Measurements from ENCODE around the gene BTF3L4.
"Not testable (repeated sequence)": the region's sequence is repeated elsewhere in the genome, so short reads cannot be mapped to it uniquely, and the experiment has no call there.

Gene BTF3L4

DNA sequence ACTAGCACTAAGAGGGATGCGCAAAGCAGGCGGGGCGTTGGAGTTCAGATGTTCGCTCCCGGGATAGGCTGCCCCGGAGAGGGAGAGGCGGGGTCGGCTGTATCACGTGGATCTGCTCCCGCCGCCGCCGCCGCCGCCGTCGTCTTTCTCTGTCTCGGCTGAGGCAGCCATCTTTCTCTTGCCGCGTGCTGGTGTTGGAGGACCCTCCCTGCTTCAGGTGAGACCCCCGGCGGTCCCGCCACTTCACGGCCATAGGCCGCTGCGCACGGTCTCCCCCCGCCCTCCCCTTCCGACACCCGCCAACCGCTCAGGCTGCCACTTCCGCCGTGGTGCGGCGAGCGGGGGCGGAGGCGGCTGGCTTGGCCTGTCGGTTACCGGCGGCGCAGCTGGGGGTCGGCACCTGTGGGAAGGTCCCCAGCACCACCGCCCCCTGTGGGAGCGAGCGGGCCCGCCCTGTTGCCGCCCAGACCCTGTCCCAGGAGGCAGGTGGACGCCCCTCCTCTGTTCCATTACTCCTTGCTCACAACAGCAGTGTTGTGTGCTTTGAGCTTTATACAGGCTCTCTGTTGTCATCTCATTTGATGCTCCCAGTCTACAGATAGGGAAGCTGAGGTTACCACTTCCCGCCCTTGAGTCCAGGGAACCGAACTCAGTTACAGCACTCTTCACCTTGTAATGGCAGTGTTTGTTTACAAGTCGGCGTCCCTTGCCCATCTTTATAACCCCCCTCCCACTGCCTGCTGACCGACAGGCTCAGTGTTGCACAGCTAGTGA is at the start of gene BTF3L4:
Gene BTF3L4, plus strand, starts transcription at position 133 of the 774 bp plus-strand sequence. CDS start 3,553 bp downstream, outside the sequence.
- Mint-ChIP-seq H3K36me3 (peaks cover 10% of the 10 kb centered on the region), H3K4me3 (peak within 1 kb of the TSS; percentile 97), H3K9me3 (no peaks in the 10 kb centered on the region), H3K27ac (peak within 1 kb of the TSS; percentile 99), H3K4me1 (peaks cover 65% of the 10 kb centered on the region), H3K27me3 (no peaks in the 10 kb centered on the region)

DNA sequence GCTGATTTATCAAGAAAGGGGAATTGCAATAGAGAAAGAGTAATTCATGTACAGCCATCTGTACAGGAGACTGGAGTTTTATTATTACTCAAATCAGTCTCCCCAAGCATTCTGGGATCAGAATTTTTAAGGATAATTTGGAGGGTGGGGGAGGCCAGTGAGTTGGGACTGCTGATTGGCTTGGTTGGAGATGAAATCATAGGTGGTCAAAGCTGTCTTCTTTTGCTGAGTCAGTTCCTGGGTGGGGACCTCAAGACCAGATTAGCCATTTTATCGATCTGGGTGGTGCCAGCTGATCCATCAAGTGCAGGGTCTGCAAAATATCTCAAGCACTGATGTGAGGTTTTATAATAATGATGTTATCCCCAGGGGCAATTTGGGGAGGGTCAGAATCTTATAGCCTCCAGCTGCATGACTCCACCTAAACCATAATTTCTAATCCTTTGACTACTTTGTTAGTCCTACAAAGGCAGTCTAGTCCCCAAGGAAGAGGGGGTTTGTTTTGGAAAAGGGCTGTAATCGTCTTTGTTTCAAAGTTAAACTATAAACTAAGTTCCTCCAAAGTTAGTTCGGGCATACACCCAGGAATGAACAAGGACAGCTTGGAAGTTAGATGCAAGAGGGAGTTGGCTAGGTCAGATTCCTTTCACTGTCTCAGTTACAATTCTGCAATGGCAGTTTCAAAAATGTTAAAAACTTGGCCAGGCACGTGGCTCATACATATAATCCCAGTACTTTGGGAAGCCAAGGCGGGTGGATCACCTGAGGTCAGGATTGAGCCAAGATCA is 48.7 kb upstream of the BTF3L4 start:
- Mint-ChIP-seq H3K4me1 (no peaks in the 10 kb centered on the region), H3K27ac (no peak overlapping the region), H3K9me3 (no peaks in the 10 kb centered on the region), H3K4me3 (no peak overlapping the region), H3K27me3 (peaks cover 10% of the 10 kb centered on the region), H3K36me3 (no peaks in the 10 kb centered on the region)

DNA sequence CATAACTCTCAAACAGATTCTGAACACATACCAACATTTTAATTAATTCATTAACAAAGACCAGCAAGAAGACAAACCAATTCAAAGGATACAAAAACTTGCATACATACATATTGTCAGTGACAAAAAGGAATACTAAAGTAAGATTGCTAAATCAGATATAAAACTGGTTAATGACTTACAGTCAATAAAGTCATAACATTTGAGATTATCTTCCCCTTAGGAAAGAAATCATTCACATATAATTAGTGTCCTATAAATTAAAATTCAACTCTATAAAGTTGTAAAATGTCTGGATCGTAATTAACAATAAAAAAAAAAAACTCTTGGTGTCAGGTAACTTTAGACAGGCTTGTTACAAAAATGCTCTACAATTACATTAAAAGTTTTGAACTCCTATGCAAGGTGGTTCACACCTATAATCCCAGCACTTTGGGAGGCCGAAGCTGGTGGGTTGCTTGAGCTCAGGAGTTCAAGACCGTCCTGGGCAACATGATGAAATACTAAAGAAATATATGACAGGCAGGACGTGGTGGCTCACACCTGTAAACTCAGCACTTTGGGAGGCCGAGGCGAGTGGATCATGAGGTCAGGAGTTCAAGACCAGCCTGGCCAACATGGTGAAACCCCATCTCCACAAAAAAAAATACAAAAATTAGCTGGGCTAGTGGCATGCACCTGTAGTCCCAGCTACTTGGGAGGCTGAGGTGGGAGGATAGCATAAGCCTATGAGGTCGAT is 47.9 kb upstream of the BTF3L4 start:
- no peaks in the 10 kb centered on the region for H3K4me1 Mint-ChIP-seq
- H3K4me3 Mint-ChIP-seq = no peak overlapping the region
- no peaks in the 10 kb centered on the region for H3K36me3 Mint-ChIP-seq
- H3K27ac Mint-ChIP-seq = no peak overlapping the region
- peaks cover 10% of the 10 kb centered on the region for H3K27me3 Mint-ChIP-seq
- no peaks in the 10 kb centered on the region for H3K9me3 Mint-ChIP-seq

DNA sequence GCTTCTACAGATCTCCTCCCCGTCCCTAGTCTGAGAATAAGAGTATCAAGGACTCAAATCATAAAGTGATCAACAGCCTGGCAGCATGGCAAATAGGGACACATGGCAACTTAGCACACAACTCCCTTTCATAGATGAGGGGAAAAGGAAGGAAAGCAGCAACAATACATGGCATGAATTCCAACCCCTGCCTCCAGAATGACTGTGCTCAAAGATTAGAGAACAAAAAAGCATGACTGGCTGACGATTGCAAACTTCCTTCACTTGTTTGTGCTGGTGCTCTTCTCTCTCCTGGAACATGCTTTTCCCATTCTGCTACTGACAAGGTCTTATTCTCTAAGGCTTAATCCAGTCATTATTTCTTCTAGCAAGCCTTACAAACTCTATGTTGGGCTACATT is 34.0 kb upstream of the BTF3L4 start:
- peaks cover 19% of the 10 kb centered on the region for H3K36me3 Mint-ChIP-seq
- no peak overlapping the region for H3K4me3 Mint-ChIP-seq
- no peaks in the 10 kb centered on the region for H3K4me1 Mint-ChIP-seq
- no peaks in the 10 kb centered on the region for H3K9me3 Mint-ChIP-seq
- no peak overlapping the region for H3K27ac Mint-ChIP-seq
- H3K27me3 Mint-ChIP-seq = no peaks in the 10 kb centered on the region

DNA sequence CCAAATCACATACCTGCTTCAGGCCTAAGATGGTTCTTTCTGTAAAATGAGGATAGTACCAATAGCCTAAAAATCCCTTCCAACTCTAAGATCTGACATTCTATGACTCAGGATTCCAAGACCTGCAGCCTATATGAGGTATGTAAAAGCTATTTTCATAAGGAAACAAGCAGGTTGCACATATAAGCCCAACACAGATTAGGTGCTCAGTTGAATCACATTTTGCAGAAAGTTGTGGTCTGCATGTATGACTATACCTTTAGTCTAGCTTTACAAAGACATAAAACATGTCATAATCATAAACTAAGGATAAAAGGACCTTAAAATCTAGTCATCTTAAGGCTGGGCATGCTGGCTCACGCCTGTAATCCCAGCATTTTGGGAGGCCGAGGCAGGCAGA is 29.8 kb upstream of the BTF3L4 start:
- Mint-ChIP-seq H3K27ac (no peak overlapping the region), H3K4me1 (peaks cover 20% of the 10 kb centered on the region), H3K4me3 (no peak overlapping the region), H3K9me3 (no peaks in the 10 kb centered on the region), H3K36me3 (peaks cover 15% of the 10 kb centered on the region), H3K27me3 (no peaks in the 10 kb centered on the region)

DNA sequence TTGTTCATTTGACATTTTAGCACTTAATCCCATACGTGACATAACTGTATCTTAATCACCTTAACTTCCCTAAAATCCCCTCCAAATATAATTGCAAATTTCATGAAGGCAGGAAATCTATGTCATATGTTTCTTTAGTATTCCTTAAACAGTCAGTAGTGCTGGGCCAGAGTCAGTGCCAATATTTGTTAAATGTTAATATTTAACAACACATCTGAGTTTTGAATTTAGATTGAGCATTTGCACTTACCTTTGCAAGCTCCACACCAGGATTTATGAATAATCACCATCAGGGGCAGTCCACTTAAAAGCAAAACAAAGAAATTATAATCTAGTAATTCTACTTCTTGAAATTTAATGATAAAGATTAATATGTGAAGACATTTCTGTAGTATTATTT is 27.8 kb upstream of the BTF3L4 start:
- Mint-ChIP-seq H3K4me1 (peaks cover 32% of the 10 kb centered on the region), H3K4me3 (no peak overlapping the region)

DNA sequence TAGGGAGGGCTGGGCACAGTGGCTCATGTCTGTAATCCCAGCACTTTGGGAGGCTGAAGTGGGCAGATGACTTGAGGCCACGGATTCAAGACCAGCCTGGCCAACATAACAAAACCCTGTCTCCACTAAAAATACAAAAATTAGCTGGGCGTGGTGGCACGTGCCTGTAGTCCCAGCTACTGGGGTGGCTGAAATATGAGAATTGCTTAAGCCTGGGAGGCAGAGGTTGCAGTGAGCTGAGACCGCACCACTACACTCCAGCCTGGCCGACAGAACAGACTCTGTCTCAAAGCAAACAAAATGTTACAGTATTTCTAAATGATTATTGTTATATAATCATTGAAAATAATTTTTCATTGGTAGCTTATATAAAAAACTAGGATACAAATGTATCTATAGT is 27.3 kb upstream of the BTF3L4 start:
- not testable (repeated sequence) for H3K4me3 Mint-ChIP-seq, H3K27ac Mint-ChIP-seq

More for the DNA sequence above, 27.8 kb upstream of the BTF3L4 start:
- no peak overlapping the region for H3K27ac Mint-ChIP-seq
- H3K36me3 Mint-ChIP-seq = peaks cover 19% of the 10 kb centered on the region
- no peaks in the 10 kb centered on the region for H3K9me3 Mint-ChIP-seq
- no peaks in the 10 kb centered on the region for H3K27me3 Mint-ChIP-seq

DNA sequence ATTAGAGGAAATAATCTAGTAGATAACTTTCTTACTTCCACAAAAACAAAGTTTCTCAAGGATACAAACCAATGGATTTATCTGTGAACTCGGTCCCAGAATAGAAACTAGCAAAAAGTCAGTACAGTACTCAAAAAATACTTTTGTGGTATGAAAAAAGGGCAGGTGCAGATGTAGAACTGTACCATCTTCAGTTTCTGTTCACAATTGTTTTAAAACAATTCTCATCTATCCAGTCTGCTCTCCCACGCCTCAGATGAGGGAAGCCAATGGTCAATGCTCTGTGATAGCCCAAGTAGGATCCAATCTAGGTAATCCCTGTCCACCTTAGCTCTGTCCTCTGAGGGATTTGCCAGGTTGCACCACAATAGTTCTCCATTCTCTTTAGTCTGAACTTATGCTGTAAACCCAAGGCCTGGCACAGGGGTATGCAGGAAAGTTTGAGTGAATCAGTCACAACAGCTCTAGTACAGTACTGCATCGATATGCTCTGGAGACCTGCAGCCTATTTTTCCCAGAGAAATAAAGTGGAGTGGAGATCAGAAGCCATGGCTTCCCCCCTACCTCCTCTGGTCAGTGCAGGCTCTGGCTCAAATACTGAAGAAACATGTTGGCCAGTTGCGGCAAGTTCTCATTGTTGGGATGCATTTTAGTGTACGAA is 23.8 kb upstream of the BTF3L4 start:
- Mint-ChIP-seq H3K4me1 (peaks cover 38% of the 10 kb centered on the region), H3K27me3 (no peaks in the 10 kb centered on the region), H3K36me3 (peaks cover 10% of the 10 kb centered on the region), H3K27ac (peak overlapping the region; percentile 68), H3K9me3 (no peaks in the 10 kb centered on the region), H3K4me3 (peak overlapping the region; percentile 95)

More for the DNA sequence above, 27.3 kb upstream of the BTF3L4 start:
- peaks cover 33% of the 10 kb centered on the region for H3K4me1 Mint-ChIP-seq
- peaks cover 18% of the 10 kb centered on the region for H3K36me3 Mint-ChIP-seq
- H3K9me3 Mint-ChIP-seq, H3K27me3 Mint-ChIP-seq: not testable (repeated sequence)

DNA sequence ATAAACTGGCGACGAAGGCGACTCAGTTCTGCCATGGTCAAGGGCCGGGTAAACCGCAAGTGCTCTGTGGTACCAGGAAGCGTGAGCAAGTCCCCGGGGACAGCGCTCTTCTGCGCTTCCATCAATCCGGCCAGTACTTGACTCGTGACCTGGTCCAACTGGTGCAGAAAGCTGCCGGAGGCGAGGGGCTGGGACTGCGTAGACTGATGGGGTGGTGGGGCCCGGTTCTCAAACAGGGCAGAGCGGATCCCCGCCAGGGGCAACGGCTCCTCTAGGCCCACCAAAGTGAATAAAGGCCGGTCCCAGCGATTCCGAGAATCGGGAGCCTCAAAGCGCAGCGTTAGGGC is 23.3 kb upstream of the BTF3L4 start:
- no peaks in the 10 kb centered on the region for H3K9me3 Mint-ChIP-seq
- H3K27me3 Mint-ChIP-seq = no peaks in the 10 kb centered on the region
- H3K4me1 Mint-ChIP-seq = peaks cover 38% of the 10 kb centered on the region
- peak overlapping the region; percentile 95 for H3K4me3 Mint-ChIP-seq
- no peak overlapping the region for H3K27ac Mint-ChIP-seq
- H3K36me3 Mint-ChIP-seq = peaks cover 11% of the 10 kb centered on the region

DNA sequence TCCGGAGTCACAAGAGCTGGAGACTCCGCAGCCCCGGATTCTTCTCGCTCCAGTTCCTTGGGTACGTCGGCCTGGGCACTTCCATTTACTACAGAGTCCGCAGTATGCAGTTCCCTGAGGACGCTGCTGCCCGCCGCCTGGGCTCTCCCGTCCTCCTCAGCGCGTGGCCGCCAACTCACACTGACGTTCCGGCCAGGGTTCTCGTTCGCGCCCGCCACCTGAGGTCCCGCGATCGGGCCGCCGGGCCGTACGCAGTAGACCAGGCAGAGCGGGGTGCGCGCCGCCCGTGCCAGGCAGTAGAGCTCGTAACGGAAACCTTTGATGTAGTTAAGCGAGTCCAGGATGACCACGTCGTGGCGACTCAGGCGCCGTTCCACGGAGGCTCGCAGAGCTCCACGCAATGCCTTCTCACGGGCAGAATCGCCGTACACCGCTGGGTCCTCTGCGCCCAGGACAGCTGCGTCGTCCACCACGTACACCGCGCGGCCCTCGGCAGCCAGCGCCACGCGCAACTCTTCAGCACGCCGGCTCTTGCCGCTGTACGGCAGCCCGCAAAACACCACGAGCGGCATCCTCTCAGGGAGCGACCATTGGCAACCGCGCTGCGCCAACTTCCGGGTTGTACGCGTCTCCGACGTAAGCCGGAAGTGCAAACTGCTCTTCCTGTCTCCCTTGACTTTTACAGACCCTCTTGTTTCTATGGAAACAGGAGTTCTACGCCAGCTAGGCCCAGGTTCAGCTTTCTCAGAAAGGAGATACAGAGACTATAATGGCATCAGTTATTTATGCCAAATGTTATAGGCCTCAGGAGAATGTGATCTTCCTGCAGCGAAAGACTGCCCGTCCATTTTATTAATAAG is 22.7 kb upstream of the BTF3L4 start, which contains the start of gene KTI12:
Gene KTI12, minus strand, starts transcription at position 621 of the 860 bp plus-strand sequence. Its CDS starts 49 bp downstream, at position 572.
- H3K27me3 Mint-ChIP-seq = no peaks in the 10 kb centered on the region
- H3K27ac Mint-ChIP-seq = peak within 1 kb of the TSS; percentile 88
- H3K9me3 Mint-ChIP-seq = no peaks in the 10 kb centered on the region
- peaks cover 16% of the 10 kb centered on the region for H3K36me3 Mint-ChIP-seq
- H3K4me1 Mint-ChIP-seq = peaks cover 38% of the 10 kb centered on the region
- H3K4me3 Mint-ChIP-seq = peak within 1 kb of the TSS; percentile 95

DNA sequence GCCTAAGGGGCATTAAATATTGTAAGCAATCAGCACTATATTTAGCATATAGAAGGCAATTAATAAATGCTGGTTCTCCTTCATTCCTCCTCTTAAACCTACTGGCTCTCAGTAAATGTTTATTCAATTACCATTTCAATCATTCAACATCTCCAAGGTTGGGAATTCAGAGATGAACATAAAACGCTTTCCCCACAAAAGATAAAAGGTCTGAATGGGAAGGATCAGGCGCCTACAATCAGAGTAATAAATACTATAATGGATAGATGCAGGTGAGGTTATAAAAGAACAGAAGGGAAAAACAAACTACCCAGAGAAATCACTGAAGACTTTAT is 22.1 kb upstream of the BTF3L4 start:
- no peaks in the 10 kb centered on the region for H3K27me3 Mint-ChIP-seq
- no peaks in the 10 kb centered on the region for H3K9me3 Mint-ChIP-seq
- peaks cover 17% of the 10 kb centered on the region for H3K36me3 Mint-ChIP-seq
- H3K4me3 Mint-ChIP-seq = peak overlapping the region; percentile 95
- peak overlapping the region; percentile 88 for H3K27ac Mint-ChIP-seq
- peaks cover 38% of the 10 kb centered on the region for H3K4me1 Mint-ChIP-seq

DNA sequence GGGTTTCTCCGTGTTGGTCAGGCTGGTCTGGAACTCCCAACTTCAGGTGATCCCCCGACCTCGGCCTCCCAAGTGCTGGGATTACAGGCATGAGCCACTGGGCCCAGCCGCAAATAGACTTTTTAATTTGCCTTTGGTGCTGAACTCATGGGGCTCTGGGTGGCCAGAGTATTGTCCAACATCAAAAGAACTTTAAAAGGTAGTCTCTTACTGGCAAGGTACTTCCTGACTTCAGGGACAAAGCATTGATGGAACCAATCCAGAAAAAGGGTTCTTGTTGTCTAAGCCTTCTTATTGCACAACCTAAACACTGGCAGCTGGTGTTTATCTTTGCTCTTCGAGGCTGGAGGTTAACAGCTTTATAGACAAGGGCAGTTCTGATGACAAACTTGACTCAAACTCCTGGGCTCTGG is 18.7 kb upstream of the BTF3L4 start:
- H3K27me3 Mint-ChIP-seq = no peaks in the 10 kb centered on the region
- peaks cover 7% of the 10 kb centered on the region for H3K4me1 Mint-ChIP-seq
- H3K4me3 Mint-ChIP-seq = no peak overlapping the region
- H3K27ac Mint-ChIP-seq = no peak overlapping the region
- peaks cover 10% of the 10 kb centered on the region for H3K36me3 Mint-ChIP-seq
- H3K9me3 Mint-ChIP-seq = no peaks in the 10 kb centered on the region

DNA sequence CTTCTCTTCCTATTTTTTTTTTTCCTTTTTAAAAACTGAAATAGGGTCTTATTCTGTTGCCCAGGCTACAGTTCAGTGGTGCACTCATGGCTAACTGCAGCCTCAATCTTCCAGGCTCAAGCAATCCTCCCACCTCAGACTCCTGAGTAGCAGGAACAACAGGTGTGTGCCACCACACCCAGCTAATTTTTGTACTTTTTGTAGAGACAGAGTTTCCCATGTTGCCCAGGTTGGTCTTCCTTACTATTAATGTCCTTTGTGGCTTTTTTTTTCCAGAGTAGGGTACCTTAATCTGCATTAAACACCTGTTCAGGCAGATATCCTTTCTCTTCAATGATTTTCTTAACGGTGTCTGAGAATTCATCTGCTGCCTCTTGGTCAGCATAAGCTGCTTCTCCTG is 18.2 kb upstream of the BTF3L4 start:
- H3K4me1 Mint-ChIP-seq = peaks cover 7% of the 10 kb centered on the region
- H3K27me3 Mint-ChIP-seq = no peaks in the 10 kb centered on the region
- no peak overlapping the region for H3K27ac Mint-ChIP-seq
- H3K4me3 Mint-ChIP-seq = no peak overlapping the region
- H3K9me3 Mint-ChIP-seq = no peaks in the 10 kb centered on the region
- peaks cover 9% of the 10 kb centered on the region for H3K36me3 Mint-ChIP-seq

DNA sequence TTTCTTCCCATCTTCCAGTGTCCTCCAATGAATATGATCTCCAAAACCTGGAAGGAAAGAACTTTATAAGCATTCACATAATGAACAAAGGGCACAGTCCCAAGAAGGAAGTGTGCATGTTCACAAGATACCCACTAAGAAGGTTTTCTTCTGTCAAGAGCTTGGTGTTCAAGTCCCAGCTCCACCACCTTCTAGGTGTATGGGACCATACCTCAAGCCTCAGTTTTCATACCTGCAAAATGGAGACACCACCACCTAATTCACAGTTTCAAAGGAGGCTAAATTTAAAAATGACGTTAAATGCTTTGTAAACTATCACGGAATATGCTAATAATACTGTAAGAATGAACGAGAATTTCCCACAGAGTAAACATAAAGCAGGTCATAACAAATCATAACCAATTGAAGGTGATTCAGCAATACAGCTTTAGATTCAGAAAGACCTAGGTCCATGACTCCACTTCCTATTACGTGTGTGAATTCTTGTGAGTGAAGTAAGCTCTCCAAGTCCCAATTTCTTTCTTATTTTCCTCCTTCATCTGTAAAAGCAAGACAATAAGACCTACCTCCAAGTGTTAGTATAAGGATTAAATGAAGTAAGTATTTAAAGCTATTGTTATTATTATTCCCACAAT is 14.4 kb upstream of the BTF3L4 start:
- H3K4me3 Mint-ChIP-seq = no peak overlapping the region
- peaks cover 17% of the 10 kb centered on the region for H3K4me1 Mint-ChIP-seq
- peaks cover 17% of the 10 kb centered on the region for H3K36me3 Mint-ChIP-seq
- no peak overlapping the region for H3K27ac Mint-ChIP-seq
- H3K9me3 Mint-ChIP-seq = no peaks in the 10 kb centered on the region
- H3K27me3 Mint-ChIP-seq = no peaks in the 10 kb centered on the region

All from activated naive CD4-positive, alpha-beta T cell treated with anti-CD3 and anti-CD28 coated beads, Interleukin-2, amount 50 U/mL, for 24 hours (primary cell).